Measurements from ENCODE around the gene DOP1B.

The DOP1B gene

DNA sequence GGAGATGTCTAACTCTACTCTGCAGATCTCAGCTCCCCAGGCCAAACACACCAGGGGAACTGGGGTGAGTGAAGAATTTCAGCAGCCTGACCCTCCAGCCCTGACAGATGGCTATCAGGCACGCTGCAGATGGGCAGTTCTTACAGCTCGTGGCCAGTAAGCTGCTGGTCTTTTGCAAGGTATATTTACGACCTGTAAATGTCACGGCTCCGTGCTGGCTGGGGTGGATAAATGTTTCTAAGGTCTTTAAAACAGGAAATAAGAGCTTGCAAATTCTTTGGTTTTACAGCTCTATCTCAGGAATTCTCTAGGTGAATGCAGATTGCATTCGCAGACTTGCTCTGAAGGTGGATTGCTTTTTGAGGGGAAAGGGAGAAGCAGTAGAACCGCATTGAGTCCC, 10.1 kb downstream of the DOP1B start:
- H3K4me1 ChIP-seq (ENCODE audit: control insufficient read depth, insufficient read depth, low read length): no peaks in the 10 kb centered on the region
- no peak overlapping the region for H3K9ac ChIP-seq (ENCODE audit: low read depth, low read length)
- no peaks in the 10 kb centered on the region for H3K36me3 ChIP-seq (ENCODE audit: control insufficient read depth, insufficient read depth, low read length)
- H3K4me3 ChIP-seq (ENCODE audit: low read depth, low read length): no peak overlapping the region
- no peaks in the 10 kb centered on the region for H3K27me3 ChIP-seq (ENCODE audit: control insufficient read depth, insufficient read depth, low read length)
- H3K9me3 ChIP-seq (ENCODE audit: control insufficient read depth, insufficient read depth, low read length): no peaks in the 10 kb centered on the region

DNA sequence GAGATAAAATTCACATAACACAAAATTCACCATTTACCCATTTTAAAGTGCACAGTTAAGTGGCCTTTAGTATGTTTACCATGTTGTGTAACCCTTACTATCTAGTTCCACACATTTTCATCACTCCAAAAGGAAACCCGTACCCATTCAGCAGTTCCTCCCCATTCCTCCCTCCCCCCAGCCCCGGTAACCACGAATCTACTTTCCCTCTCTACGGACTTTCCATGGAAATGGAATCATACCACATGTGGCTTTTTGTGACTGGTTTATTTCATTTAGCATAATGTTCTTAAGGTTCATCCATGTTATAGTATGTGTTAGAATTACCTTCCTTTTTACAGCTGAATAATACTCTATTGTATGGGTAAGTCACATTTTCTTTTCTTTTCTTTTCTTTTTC, 10.9 kb downstream of the DOP1B start:
- no peaks in the 10 kb centered on the region for H3K36me3 ChIP-seq (ENCODE audit: control insufficient read depth, insufficient read depth, low read length)
- H3K4me1 ChIP-seq (ENCODE audit: control insufficient read depth, insufficient read depth, low read length): no peaks in the 10 kb centered on the region
- no peak overlapping the region for H3K9ac ChIP-seq (ENCODE audit: low read depth, low read length)
- no peaks in the 10 kb centered on the region for H3K27me3 ChIP-seq (ENCODE audit: control insufficient read depth, insufficient read depth, low read length)
- no peak overlapping the region for H3K4me3 ChIP-seq (ENCODE audit: low read depth, low read length)
- no peaks in the 10 kb centered on the region for H3K9me3 ChIP-seq (ENCODE audit: control insufficient read depth, insufficient read depth, low read length)

- H3K9ac ChIP-seq (ENCODE audit: low read depth, low read length): no peak overlapping the region
- no peaks in the 10 kb centered on the region for H3K4me1 ChIP-seq (ENCODE audit: control insufficient read depth, insufficient read depth, low read length)
- no peaks in the 10 kb centered on the region for H3K27me3 ChIP-seq (ENCODE audit: control insufficient read depth, insufficient read depth, low read length)
- H3K9me3 ChIP-seq (ENCODE audit: control insufficient read depth, insufficient read depth, low read length): no peaks in the 10 kb centered on the region
- no peak overlapping the region for H3K4me3 ChIP-seq (ENCODE audit: low read depth, low read length)
- H3K36me3 ChIP-seq (ENCODE audit: control insufficient read depth, insufficient read depth, low read length): no peaks in the 10 kb centered on the region
Observed at GRCh38 chr21:36169470-36170128, 13.0 kb downstream of the DOP1B start.

- H3K4me3 ChIP-seq (ENCODE audit: low read depth, low read length): no peak overlapping the region
- no peaks in the 10 kb centered on the region for H3K36me3 ChIP-seq (ENCODE audit: control insufficient read depth, insufficient read depth, low read length)
- H3K27me3 ChIP-seq (ENCODE audit: control insufficient read depth, insufficient read depth, low read length): no peaks in the 10 kb centered on the region
- no peaks in the 10 kb centered on the region for H3K4me1 ChIP-seq (ENCODE audit: control insufficient read depth, insufficient read depth, low read length)
- no peaks in the 10 kb centered on the region for H3K9me3 ChIP-seq (ENCODE audit: control insufficient read depth, insufficient read depth, low read length)
- H3K9ac ChIP-seq (ENCODE audit: low read depth, low read length): no peak overlapping the region
Observed at GRCh38 chr21:36170823-36171222, 14.2 kb downstream of the DOP1B start.

DNA sequence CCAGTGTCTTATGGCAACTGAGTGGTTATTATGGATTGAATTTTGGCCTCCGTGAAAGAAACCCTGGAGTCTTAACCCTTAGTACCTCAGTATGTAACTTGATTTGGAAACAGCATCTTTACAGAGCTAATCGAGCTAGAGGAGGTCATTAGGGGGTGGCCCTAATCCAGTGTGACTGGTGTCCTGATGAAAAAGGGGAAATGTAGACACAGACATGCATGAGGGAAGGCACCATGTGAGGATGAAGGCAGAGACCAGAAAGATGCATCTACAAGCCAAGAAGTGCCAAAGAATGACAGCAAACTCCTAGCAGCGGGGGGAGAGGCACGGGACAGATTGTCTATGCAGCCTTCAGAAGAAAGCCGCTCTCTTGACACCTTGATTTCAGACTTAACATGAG, 14.7 kb downstream of the DOP1B start:
- no peak overlapping the region for H3K4me3 ChIP-seq (ENCODE audit: low read depth, low read length)
- H3K27me3 ChIP-seq (ENCODE audit: control insufficient read depth, insufficient read depth, low read length): no peaks in the 10 kb centered on the region
- no peaks in the 10 kb centered on the region for H3K36me3 ChIP-seq (ENCODE audit: control insufficient read depth, insufficient read depth, low read length)
- no peak overlapping the region for H3K9ac ChIP-seq (ENCODE audit: low read depth, low read length)
- H3K9me3 ChIP-seq (ENCODE audit: control insufficient read depth, insufficient read depth, low read length): no peaks in the 10 kb centered on the region
- no peaks in the 10 kb centered on the region for H3K4me1 ChIP-seq (ENCODE audit: control insufficient read depth, insufficient read depth, low read length)

- no peaks in the 10 kb centered on the region for H3K9me3 ChIP-seq (ENCODE audit: control insufficient read depth, insufficient read depth, low read length)
- H3K4me3 ChIP-seq (ENCODE audit: low read depth, low read length): no peak overlapping the region
- H3K9ac ChIP-seq (ENCODE audit: low read depth, low read length): no peak overlapping the region
- H3K4me1 ChIP-seq (ENCODE audit: control insufficient read depth, insufficient read depth, low read length): no peaks in the 10 kb centered on the region
- no peaks in the 10 kb centered on the region for H3K36me3 ChIP-seq (ENCODE audit: control insufficient read depth, insufficient read depth, low read length)
- H3K27me3 ChIP-seq (ENCODE audit: control insufficient read depth, insufficient read depth, low read length): no peaks in the 10 kb centered on the region
Observed at GRCh38 chr21:36171741-36172331, 15.2 kb downstream of the DOP1B start.

GRCh38 chr21:36174780-36175179, 18.2 kb downstream of the DOP1B start:
- Histone ChIP-seq H3K27me3 (ENCODE audit: control insufficient read depth, insufficient read depth, low read length) (no peaks in the 10 kb centered on the region), H3K9ac (ENCODE audit: low read depth, low read length) (no peak overlapping the region), H3K36me3 (ENCODE audit: control insufficient read depth, insufficient read depth, low read length) (no peaks in the 10 kb centered on the region), H3K9me3 (ENCODE audit: control insufficient read depth, insufficient read depth, low read length) (no peaks in the 10 kb centered on the region), H3K4me1 (ENCODE audit: control insufficient read depth, insufficient read depth, low read length) (no peaks in the 10 kb centered on the region), H3K4me3 (ENCODE audit: low read depth, low read length) (no peak overlapping the region)

GRCh38 chr21:36175771-36176565, 19.3 kb downstream of the DOP1B start:
- H3K4me3 ChIP-seq (ENCODE audit: low read depth, low read length): no peak overlapping the region

DNA sequence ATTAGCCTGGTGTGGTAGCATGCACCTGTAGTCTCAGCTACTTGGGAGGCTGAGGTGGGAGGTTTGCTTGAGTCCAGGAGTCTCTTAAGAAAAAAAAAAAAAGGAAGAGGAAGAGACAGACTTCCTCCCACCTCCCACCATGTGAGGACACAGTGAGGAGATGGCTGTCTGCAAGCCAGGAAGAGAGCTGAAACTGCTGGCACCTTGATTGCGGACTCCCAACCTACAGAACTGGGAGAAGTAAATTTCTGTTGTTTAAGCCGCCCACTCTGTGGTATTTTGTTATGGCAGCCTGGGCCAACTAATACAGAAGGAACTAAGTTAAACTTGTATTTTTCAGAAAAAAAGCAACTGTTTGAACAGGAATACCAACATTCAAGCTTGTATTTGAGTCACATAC, 21.7 kb downstream of the DOP1B start:
- H3K27me3 ChIP-seq (ENCODE audit: control insufficient read depth, insufficient read depth, low read length): no peaks in the 10 kb centered on the region
- no peak overlapping the region for H3K9ac ChIP-seq (ENCODE audit: low read depth, low read length)
- no peaks in the 10 kb centered on the region for H3K36me3 ChIP-seq (ENCODE audit: control insufficient read depth, insufficient read depth, low read length)
- no peak overlapping the region for H3K4me3 ChIP-seq (ENCODE audit: low read depth, low read length)
- H3K4me1 ChIP-seq (ENCODE audit: control insufficient read depth, insufficient read depth, low read length): no peaks in the 10 kb centered on the region
- no peaks in the 10 kb centered on the region for H3K9me3 ChIP-seq (ENCODE audit: control insufficient read depth, insufficient read depth, low read length)

More at GRCh38 chr21:36175771-36176565, 19.3 kb downstream of the DOP1B start:
- Histone ChIP-seq H3K36me3 (ENCODE audit: control insufficient read depth, insufficient read depth, low read length) (no peaks in the 10 kb centered on the region), H3K27me3 (ENCODE audit: control insufficient read depth, insufficient read depth, low read length) (no peaks in the 10 kb centered on the region), H3K4me1 (ENCODE audit: control insufficient read depth, insufficient read depth, low read length) (no peaks in the 10 kb centered on the region), H3K9ac (ENCODE audit: low read depth, low read length) (no peak overlapping the region), H3K9me3 (ENCODE audit: control insufficient read depth, insufficient read depth, low read length) (no peaks in the 10 kb centered on the region)

GRCh38 chr21:36179145-36179544, 22.5 kb downstream of the DOP1B start:
- Histone ChIP-seq H3K27me3 (ENCODE audit: control insufficient read depth, insufficient read depth, low read length) (no peaks in the 10 kb centered on the region), H3K4me1 (ENCODE audit: control insufficient read depth, insufficient read depth, low read length) (no peaks in the 10 kb centered on the region), H3K4me3 (ENCODE audit: low read depth, low read length) (no peak overlapping the region), H3K36me3 (ENCODE audit: control insufficient read depth, insufficient read depth, low read length) (peaks cover 3% of the 10 kb centered on the region), H3K9me3 (ENCODE audit: control insufficient read depth, insufficient read depth, low read length) (no peaks in the 10 kb centered on the region), H3K9ac (ENCODE audit: low read depth, low read length) (no peak overlapping the region)

- Histone ChIP-seq H3K9ac (ENCODE audit: low read depth, low read length) (no peak overlapping the region), H3K36me3 (ENCODE audit: control insufficient read depth, insufficient read depth, low read length) (peaks cover 3% of the 10 kb centered on the region), H3K27me3 (ENCODE audit: control insufficient read depth, insufficient read depth, low read length) (no peaks in the 10 kb centered on the region), H3K9me3 (ENCODE audit: control insufficient read depth, insufficient read depth, low read length) (no peaks in the 10 kb centered on the region), H3K4me1 (ENCODE audit: control insufficient read depth, insufficient read depth, low read length) (no peaks in the 10 kb centered on the region), H3K4me3 (ENCODE audit: low read depth, low read length) (no peak overlapping the region)
Observed at GRCh38 chr21:36180963-36181362, 24.3 kb downstream of the DOP1B start.
